ENCODE data around the gene ZC3H12D.
"Not testable (repeated sequence)": the region's sequence is repeated elsewhere in the genome, so short reads cannot be mapped to it uniquely, and the experiment has no call there.

Gene ZC3H12D

DNA sequence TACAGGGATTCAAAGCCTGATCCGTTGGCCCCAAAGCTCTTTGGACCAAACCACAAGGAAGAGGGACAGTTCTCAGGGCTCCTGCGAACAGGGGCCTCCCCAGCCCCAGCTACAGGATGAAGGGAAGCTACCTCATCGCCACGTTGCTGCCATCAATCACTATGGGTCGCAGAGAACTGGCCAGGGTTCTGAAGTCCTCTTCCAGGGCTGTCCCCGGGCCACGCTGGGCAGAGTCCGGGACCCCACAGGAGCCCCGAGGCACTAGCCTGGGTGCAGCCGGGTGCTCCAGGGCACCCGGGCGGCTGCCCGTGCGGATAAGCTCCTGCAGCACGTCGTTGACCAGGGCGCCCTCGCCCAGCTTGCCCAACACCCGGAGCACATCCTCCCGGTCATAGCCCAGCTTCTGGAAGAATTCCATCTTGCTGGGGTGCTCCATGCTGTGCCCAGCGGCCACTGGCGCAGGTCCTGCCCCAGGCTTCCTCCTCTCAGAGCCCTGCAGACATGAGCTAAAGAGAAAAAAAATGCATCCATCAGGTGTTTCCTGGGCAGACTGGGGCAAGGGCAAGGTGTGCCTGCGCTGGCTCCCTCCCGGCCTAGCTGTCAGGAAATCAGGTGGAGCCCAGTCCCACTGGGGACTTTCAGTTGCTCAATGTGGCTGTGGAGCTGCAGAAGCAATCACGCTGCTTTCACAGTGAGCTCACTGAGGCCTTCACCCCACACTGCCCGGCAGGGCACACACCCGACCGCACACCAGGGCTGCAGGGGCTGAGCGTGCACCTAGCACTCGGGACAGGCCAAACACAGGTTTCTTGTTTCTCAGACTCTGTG lies 10.5 kb downstream of the ZC3H12D start:
- peaks cover 3% of the 10 kb centered on the region in 2 donors for H3K36me3 ChIP-seq (ENCODE audit: control insufficient read depth in 1 of 2, insufficient read depth in 2 of 2, low read length in 2 of 2)
- H3K4me1 ChIP-seq (ENCODE audit: control insufficient read depth in 1 of 2, insufficient read depth in 2 of 2, low read length in 2 of 2): peaks cover 26 to 30% of the 10 kb centered on the region in 2 donors
- no peaks in the 10 kb centered on the region for H3K27me3 ChIP-seq (ENCODE audit: control insufficient read depth in 1 of 2, insufficient read depth in 2 of 2, low read length in 2 of 2)
- H3K9me3 ChIP-seq (ENCODE audit: control insufficient read depth in 1 of 2, low read length in 2 of 2): no peaks in the 10 kb centered on the region
- no peak overlapping the region for H3K4me3 ChIP-seq (ENCODE audit: low read depth in 1 of 2, low read length in 2 of 2)
- no peak overlapping the region for H3K27ac ChIP-seq (ENCODE audit: low read depth, low read length)
- peak overlapping the region; percentile 11 to 15 for H3K9ac ChIP-seq (ENCODE audit: low read depth in 1 of 2, low read length in 2 of 2)

DNA sequence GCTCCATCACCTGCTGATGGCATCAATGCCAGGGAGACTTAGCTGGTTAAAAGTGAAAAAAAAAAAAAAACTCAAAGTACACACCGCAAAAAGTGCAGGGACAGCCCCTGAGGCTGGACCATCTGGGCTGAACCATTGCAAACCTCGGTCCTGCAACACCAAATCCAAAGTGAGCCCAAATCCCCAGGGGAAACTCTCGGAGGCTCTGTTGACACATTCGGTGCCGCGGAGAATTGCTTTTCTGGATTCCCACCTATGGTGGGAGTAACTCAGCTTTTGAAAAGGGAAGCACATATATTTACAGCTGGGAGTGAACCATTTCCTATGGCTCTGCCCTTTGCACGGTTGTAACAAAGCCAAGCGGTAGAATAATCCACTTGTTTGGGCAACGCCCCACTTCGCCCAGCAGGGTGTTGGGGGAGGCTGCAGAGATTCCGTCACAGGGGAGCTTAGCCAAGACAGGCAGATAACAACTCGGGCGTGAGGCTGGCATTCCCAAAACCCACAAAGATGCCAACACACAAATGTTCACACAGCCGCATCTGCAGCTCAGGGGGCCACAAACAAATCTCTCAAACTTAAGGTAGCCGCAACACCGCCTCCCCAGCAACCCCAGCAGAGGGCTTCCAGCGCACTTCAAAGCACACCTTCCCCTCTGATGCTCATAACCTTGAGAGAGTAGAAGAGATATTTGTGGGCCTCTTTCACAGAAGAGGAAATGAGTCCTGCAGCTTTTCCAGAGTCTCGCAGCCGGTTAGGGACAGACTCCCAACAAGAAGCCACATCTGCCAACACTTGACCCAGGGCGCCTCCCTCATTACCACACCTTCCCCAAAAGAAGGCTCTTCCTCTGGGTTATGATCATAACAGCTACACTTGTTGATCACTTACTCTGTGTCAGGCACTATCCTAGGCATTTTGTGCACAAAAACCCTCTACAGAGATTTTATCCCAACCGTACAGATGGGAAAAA lies 11.4 kb downstream of the ZC3H12D start:
- Histone ChIP-seq H3K36me3 (ENCODE audit: control insufficient read depth in 1 of 2, insufficient read depth in 2 of 2, low read length in 2 of 2) (peaks cover 3% of the 10 kb centered on the region in 2 donors), H3K27me3 (ENCODE audit: control insufficient read depth in 1 of 2, insufficient read depth in 2 of 2, low read length in 2 of 2) (no peaks in the 10 kb centered on the region), H3K9ac (ENCODE audit: low read depth in 1 of 2, low read length in 2 of 2) (peak overlapping the region; percentile 11 to 43), H3K4me1 (ENCODE audit: control insufficient read depth in 1 of 2, insufficient read depth in 2 of 2, low read length in 2 of 2) (peaks cover 26 to 30% of the 10 kb centered on the region in 2 donors), H3K4me3 (ENCODE audit: low read depth in 1 of 2, low read length in 2 of 2) (peak overlapping the region; percentile 50 to 51), H3K9me3 (ENCODE audit: control insufficient read depth in 1 of 2, low read length in 2 of 2) (no peaks in the 10 kb centered on the region), H3K27ac (ENCODE audit: low read depth, low read length) (peak overlapping the region; percentile 14)

DNA sequence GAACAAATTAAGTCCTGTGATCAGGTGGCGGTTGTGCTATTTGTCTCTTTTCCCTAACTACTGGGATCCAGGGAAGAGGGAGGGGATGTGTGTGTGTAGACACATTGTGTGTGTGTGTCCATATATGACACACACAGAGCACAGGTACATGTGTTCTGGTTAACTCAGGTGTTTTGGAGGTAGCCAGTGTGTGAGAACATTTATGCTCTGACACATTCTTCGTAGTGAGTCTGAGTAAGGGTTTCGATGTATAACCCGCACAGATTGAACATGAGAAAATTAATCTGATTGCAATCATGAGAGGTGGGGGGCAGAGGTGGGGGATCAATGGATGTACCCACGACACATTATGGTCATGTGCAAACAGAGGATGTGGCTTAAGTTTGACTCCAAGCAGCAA lies 12.6 kb downstream of the ZC3H12D start:
- Histone ChIP-seq H3K9me3 (ENCODE audit: control insufficient read depth in 1 of 2, low read length in 2 of 2) (no peaks in the 10 kb centered on the region), H3K4me1 (ENCODE audit: control insufficient read depth in 1 of 2, insufficient read depth in 2 of 2, low read length in 2 of 2) (peaks cover 26 to 30% of the 10 kb centered on the region in 2 donors), H3K36me3 (ENCODE audit: control insufficient read depth in 1 of 2, insufficient read depth in 2 of 2, low read length in 2 of 2) (peaks cover 3% of the 10 kb centered on the region in 2 donors), H3K9ac (ENCODE audit: low read depth in 1 of 2, low read length in 2 of 2) (no peak overlapping the region), H3K4me3 (ENCODE audit: low read depth in 1 of 2, low read length in 2 of 2) (no peak overlapping the region), H3K27ac (ENCODE audit: low read depth, low read length) (no peak overlapping the region), H3K27me3 (ENCODE audit: control insufficient read depth in 1 of 2, insufficient read depth in 2 of 2, low read length in 2 of 2) (no peaks in the 10 kb centered on the region)

DNA sequence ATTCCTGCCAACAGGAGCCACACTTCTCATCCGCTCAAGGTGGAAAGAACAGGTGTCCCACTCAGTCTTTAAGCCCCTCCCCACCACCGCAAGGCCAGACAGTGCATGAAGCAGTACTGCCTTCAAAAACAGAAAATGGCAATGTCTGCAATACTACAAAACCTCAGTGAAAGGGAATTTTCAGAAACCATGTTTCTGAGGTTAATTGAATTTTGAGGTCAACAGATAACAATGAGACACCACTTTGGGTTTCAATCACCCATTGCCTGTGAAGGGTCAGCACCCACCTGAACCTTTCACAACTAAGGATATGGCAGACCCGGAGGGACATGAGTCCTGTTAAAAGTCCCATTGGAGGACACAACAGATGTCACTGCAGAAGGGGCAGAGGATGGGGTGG lies 13.0 kb downstream of the ZC3H12D start:
- Histone ChIP-seq H3K27me3 (ENCODE audit: control insufficient read depth in 1 of 2, insufficient read depth in 2 of 2, low read length in 2 of 2) (no peaks in the 10 kb centered on the region), H3K4me1 (ENCODE audit: control insufficient read depth in 1 of 2, insufficient read depth in 2 of 2, low read length in 2 of 2) (peaks cover 26 to 30% of the 10 kb centered on the region in 2 donors), H3K9me3 (ENCODE audit: control insufficient read depth in 1 of 2, low read length in 2 of 2) (no peaks in the 10 kb centered on the region), H3K4me3 (ENCODE audit: low read depth in 1 of 2, low read length in 2 of 2) (no peak overlapping the region), H3K27ac (ENCODE audit: low read depth, low read length) (no peak overlapping the region), H3K36me3 (ENCODE audit: control insufficient read depth in 1 of 2, insufficient read depth in 2 of 2, low read length in 2 of 2) (peaks cover 3% of the 10 kb centered on the region in 2 donors), H3K9ac (ENCODE audit: low read depth in 1 of 2, low read length in 2 of 2) (no peak overlapping the region)

DNA sequence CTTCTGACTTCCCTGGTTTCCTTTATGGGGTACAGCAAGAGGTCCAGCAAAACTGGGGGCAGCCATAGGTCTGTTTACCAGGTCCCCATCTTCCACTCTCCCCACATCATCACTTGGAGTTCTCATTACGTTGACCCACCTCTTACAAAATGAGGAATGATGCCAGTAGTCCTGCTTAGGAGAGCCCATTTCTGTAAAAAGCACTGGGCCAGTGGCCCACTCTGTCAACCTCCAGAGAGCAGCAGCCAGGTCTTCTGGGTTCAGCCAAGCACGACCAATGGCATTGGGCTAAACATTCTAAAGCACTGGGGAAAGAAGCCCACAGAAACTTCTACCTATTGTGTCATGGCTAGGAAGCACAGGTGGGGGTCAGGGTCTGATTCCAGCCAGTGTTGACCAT lies 13.9 kb downstream of the ZC3H12D start:
- Histone ChIP-seq H3K27ac (ENCODE audit: low read depth, low read length) (no peak overlapping the region), H3K9ac (ENCODE audit: low read depth in 1 of 2, low read length in 2 of 2) (no peak overlapping the region), H3K9me3 (ENCODE audit: control insufficient read depth in 1 of 2, low read length in 2 of 2) (no peaks in the 10 kb centered on the region), H3K4me3 (ENCODE audit: low read depth in 1 of 2, low read length in 2 of 2) (no peak overlapping the region), H3K36me3 (ENCODE audit: control insufficient read depth in 1 of 2, insufficient read depth in 2 of 2, low read length in 2 of 2) (peaks cover 3% of the 10 kb centered on the region in 2 donors), H3K4me1 (ENCODE audit: control insufficient read depth in 1 of 2, insufficient read depth in 2 of 2, low read length in 2 of 2) (peaks cover 26 to 30% of the 10 kb centered on the region in 2 donors), H3K27me3 (ENCODE audit: control insufficient read depth in 1 of 2, insufficient read depth in 2 of 2, low read length in 2 of 2) (no peaks in the 10 kb centered on the region)

DNA sequence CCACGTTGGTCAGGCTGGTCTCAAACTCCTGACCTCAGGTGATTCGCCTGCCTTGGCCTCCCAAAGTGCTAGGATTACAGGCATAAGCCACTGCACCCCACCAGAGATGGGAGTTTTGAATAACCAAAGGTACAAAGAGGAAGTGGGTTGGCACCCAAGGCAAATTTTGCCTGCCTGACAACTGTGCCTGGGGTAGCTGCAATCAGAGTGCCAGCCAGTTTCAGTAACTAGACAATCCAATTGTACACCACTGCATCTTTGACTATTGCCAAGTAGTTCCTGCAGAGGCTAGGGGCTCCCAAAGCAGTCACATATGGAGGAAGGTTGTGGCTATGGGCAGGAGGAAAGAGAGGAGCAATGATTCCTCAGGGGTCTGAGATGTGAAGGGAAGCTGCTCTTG lies 16.6 kb downstream of the ZC3H12D start:
- H3K27me3 ChIP-seq (ENCODE audit: control insufficient read depth in 1 of 2, insufficient read depth in 2 of 2, low read length in 2 of 2): no peaks in the 10 kb centered on the region
- no peak overlapping the region for H3K27ac ChIP-seq (ENCODE audit: low read depth, low read length)
- no peaks in the 10 kb centered on the region for H3K9me3 ChIP-seq (ENCODE audit: control insufficient read depth in 1 of 2, low read length in 2 of 2)
- peaks cover 11 to 12% of the 10 kb centered on the region in 2 donors for H3K4me1 ChIP-seq (ENCODE audit: control insufficient read depth in 1 of 2, insufficient read depth in 2 of 2, low read length in 2 of 2)
- peaks cover 3 to 5% of the 10 kb centered on the region in 2 donors for H3K36me3 ChIP-seq (ENCODE audit: control insufficient read depth in 1 of 2, insufficient read depth in 2 of 2, low read length in 2 of 2)
- H3K4me3 ChIP-seq (ENCODE audit: low read depth in 1 of 2, low read length in 2 of 2): peak overlapping the region in 1 of 2 donors; percentile 2
- H3K9ac ChIP-seq (ENCODE audit: low read depth in 1 of 2, low read length in 2 of 2): no peak overlapping the region

DNA sequence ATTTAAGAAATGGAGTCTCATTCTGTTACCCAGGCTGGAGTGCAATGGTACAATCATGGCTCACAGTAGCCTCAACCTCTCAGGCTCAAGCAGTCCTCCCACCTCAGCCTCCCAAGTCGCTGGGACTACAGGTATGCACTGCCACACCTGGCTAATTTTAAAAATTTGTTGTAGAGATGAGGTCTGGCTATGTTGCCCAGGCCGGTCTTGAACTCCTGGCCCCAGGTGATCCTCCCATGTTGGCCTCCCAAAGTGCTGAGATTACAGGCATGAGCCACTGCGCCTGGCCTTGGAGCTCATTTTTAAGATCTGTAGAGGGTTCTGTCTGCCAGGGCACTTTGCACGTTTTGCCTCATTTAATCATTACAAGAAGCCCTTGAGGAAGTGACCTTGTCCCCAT lies 17.5 kb downstream of the ZC3H12D start:
- H3K4me3 ChIP-seq (ENCODE audit: low read depth in 1 of 2, low read length in 2 of 2): no peak overlapping the region
- H3K4me1 ChIP-seq (ENCODE audit: control insufficient read depth in 1 of 2, insufficient read depth in 2 of 2, low read length in 2 of 2): peaks cover 3 to 4% of the 10 kb centered on the region in 2 donors
- H3K9me3 ChIP-seq (ENCODE audit: control insufficient read depth in 1 of 2, low read length in 2 of 2): no peaks in the 10 kb centered on the region
- no peaks in the 10 kb centered on the region for H3K27me3 ChIP-seq (ENCODE audit: control insufficient read depth in 1 of 2, insufficient read depth in 2 of 2, low read length in 2 of 2)
- H3K27ac ChIP-seq (ENCODE audit: low read depth, low read length): no peak overlapping the region
- H3K9ac ChIP-seq (ENCODE audit: low read depth in 1 of 2, low read length in 2 of 2): no peak overlapping the region
- peaks cover 3 to 5% of the 10 kb centered on the region in 2 donors for H3K36me3 ChIP-seq (ENCODE audit: control insufficient read depth in 1 of 2, insufficient read depth in 2 of 2, low read length in 2 of 2)

DNA sequence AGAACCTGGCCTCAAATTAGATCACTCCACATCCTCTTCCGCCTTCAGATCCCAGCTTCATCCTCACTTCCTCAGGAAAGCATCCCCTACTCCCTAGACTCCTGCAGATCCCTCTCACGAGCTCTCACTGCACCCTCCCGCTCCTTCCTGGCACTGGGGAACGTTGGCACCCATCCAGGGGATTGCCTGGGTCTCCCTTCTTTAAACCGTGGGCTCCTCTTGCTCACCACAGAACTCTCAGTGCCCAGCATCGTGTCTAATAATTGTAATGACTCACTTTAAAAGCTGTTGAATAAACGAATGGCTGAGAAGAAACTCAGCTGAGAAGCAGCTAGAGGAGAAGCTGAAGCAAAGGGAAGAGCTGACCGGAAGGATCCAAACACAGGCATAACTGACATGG lies 20.4 kb downstream of the ZC3H12D start:
- H3K36me3 ChIP-seq (ENCODE audit: control insufficient read depth in 1 of 2, insufficient read depth in 2 of 2, low read length in 2 of 2): peaks cover 5 to 17% of the 10 kb centered on the region in 2 donors
- no peaks in the 10 kb centered on the region for H3K4me1 ChIP-seq (ENCODE audit: control insufficient read depth in 1 of 2, insufficient read depth in 2 of 2, low read length in 2 of 2)
- H3K27me3 ChIP-seq (ENCODE audit: control insufficient read depth in 1 of 2, insufficient read depth in 2 of 2, low read length in 2 of 2): no peaks in the 10 kb centered on the region
- no peaks in the 10 kb centered on the region for H3K9me3 ChIP-seq (ENCODE audit: control insufficient read depth in 1 of 2, low read length in 2 of 2)
- H3K27ac ChIP-seq (ENCODE audit: low read depth, low read length): no peak overlapping the region
- H3K4me3 ChIP-seq (ENCODE audit: low read depth in 1 of 2, low read length in 2 of 2): no peak overlapping the region
- H3K9ac ChIP-seq (ENCODE audit: low read depth in 1 of 2, low read length in 2 of 2): no peak overlapping the region

DNA sequence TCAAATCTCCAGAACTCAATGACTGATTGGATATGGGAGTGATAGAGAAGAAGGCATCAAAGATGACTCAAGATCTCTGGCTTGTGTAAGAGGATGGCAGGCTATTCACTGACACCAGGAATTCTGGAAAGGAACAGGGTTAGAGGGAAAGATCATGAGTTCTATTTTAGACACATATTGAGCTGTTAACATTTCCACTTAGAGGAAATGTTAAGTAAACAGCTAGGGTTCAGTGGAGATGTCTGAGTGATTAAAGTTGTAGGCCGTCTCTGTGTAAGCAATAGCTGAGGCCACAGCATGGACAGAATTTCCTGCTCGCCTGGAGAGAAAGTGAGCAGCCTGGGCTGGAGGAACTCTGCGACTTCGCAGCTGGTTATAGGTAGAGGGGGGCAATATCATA lies 21.0 kb downstream of the ZC3H12D start:
- Histone ChIP-seq H3K36me3 (ENCODE audit: control insufficient read depth in 1 of 2, insufficient read depth in 2 of 2, low read length in 2 of 2) (peaks cover 5 to 20% of the 10 kb centered on the region in 2 donors), H3K4me1 (ENCODE audit: control insufficient read depth in 1 of 2, insufficient read depth in 2 of 2, low read length in 2 of 2) (no peaks in the 10 kb centered on the region), H3K9me3 (ENCODE audit: control insufficient read depth in 1 of 2, low read length in 2 of 2) (no peaks in the 10 kb centered on the region), H3K4me3 (ENCODE audit: low read depth in 1 of 2, low read length in 2 of 2) (no peak overlapping the region), H3K9ac (ENCODE audit: low read depth in 1 of 2, low read length in 2 of 2) (no peak overlapping the region), H3K27me3 (ENCODE audit: control insufficient read depth in 1 of 2, insufficient read depth in 2 of 2, low read length in 2 of 2) (no peaks in the 10 kb centered on the region), H3K27ac (ENCODE audit: low read depth, low read length) (no peak overlapping the region)

DNA sequence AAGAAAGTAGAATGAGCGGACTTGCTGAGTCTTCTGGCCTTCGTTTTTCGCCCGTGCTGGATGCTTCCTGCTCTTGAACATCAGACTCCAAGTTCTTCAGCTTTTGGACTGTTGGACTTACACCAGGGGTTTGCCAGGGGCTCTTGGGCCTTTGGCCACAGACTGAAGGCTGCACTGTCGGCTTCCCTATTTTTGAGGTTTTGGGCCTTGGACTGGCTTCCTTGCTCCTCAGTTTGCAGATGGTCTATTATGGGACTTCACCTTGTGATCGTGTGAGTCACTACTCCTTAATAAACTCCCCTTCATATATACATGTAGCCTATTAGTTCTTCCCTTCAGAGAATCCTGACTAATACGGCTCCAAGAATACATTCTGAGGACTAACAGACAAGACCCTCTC lies 22.1 kb downstream of the ZC3H12D start:
- not testable (repeated sequence) for H3K27me3 ChIP-seq (ENCODE audit: control insufficient read depth in 1 of 2, insufficient read depth in 2 of 2, low read length in 2 of 2); H3K4me3 ChIP-seq (ENCODE audit: low read depth in 1 of 2, low read length in 2 of 2); H3K27ac ChIP-seq (ENCODE audit: low read depth, low read length); H3K9me3 ChIP-seq (ENCODE audit: control insufficient read depth in 1 of 2, low read length in 2 of 2); H3K9ac ChIP-seq (ENCODE audit: low read depth in 1 of 2, low read length in 2 of 2); H3K4me1 ChIP-seq (ENCODE audit: control insufficient read depth in 1 of 2, insufficient read depth in 2 of 2, low read length in 2 of 2)
- H3K36me3 ChIP-seq (ENCODE audit: control insufficient read depth in 1 of 2, insufficient read depth in 2 of 2, low read length in 2 of 2): peaks cover 5 to 25% of the 10 kb centered on the region in 2 donors
